Heart left ventricle (tissue), 16 donors: Measurements from ENCODE around the gene NAIF1. TPM values are rescaled to one million over a fixed set of nuclear protein-coding genes. Genes with fewer than 3 reads are reported as not detected.

ENCODE experiments used
- ATAC-seq, 4 donors: fragments of 200-7000 bp; cut with Tn5 transposase; one replicate each; pipeline ENCODE4 v1.9.1; 2020 to 2022; ENCODE audit warnings: moderate library complexity in 4 of 4, mild to moderate bottlenecking in 3 of 4, moderate number of reproducible peaks in 1 of 4
- DNase-seq, 5 donors: peaks; one replicate each; pipeline ENCODE4 v3.0.0-alpha.2; 2020
- H3K27ac ChIP-seq, 12 donors: fragments of 200-600 bp; sonication (generic) in 4 of 12; one replicate each; pipeline versions ENCODE4 v1.5.0 to v1.8.0; 2016 to 2022; ENCODE audit warnings: mild to moderate bottlenecking in 2 of 12
- H3K27me3 ChIP-seq, 9 donors: fragments of 200-600 bp; sonication (generic) in 2 of 9; one replicate each; pipeline versions ENCODE4 v1.5.1 to v1.8.0; 2016 to 2022; ENCODE audit warnings: mild to moderate bottlenecking in 3 of 9
- H3K36me3 ChIP-seq, 9 donors: fragments of 200-600 bp; sonication (generic) in 2 of 9; one replicate each; pipeline versions ENCODE4 v1.5.0 to v1.8.0; 2018 to 2022; ENCODE audit warnings: mild to moderate bottlenecking in 2 of 9
- H3K4me1 ChIP-seq, 12 donors: fragments of 200-600 bp; sonication (generic) in 4 of 12; one replicate each; pipeline versions ENCODE4 v1.5.0 to v1.8.0; 2016 to 2022; ENCODE audit warnings: mild to moderate bottlenecking in 3 of 12
- H3K4me3 ChIP-seq, 12 donors: fragments of 200-600 bp; sonication (generic) in 4 of 12; one replicate each; pipeline versions ENCODE4 v1.5.0 to v1.8.0; 2017 to 2022; ENCODE audit warnings: mild to moderate bottlenecking in 9 of 12, moderate library complexity in 4 of 12
- H3K9me3 ChIP-seq, 12 donors: fragments of 200-600 bp; sonication (generic) in 4 of 12; one replicate each; pipeline versions ENCODE4 v1.5.0 to v1.8.0; 2016 to 2022; ENCODE audit warnings: mild to moderate bottlenecking in 1 of 12
- POLR2A ChIP-seq, 2 donors: fragments of 450-650 bp; IDR thresholded peaks; one replicate each; pipeline ENCODE4 v1.6.1; 2017; ENCODE audit warnings: antibody characterized with exemption in 2 of 2, mild to moderate bottlenecking in 2 of 2, moderate library complexity in 2 of 2
- WGBS, 4 donors: extraction: QIAGEN DNeasy Blood & Tissue Kit in 2 of 4; methylation state at CpG; one replicate each; pipeline versions ENCODE4 v1.1.5 to v1.1.7; 2013 to 2018; 5-methylcytosine and 5-hydroxymethylcytosine counted together
- intact Hi-C, 10 donors: fragments of 100-400 bp; cut with DNase I; formaldehyde crosslinking; loops; one replicate each; pipeline versions ENCODE4 v1.11.1 to v1.14.2; 2022
- polyA plus RNA-seq, 2 donors: library from polyadenylated mRNA; stranded (reverse); fragments of 200-250 nt; gene quantifications; one replicate each; pipeline ENCODE4 v1.2.3, GENCODE V29; 2013
- total RNA-seq, 9 donors: library from RNA; depleted of rRNA in 2 of 9; stranded (reverse); fragments of >200 nt in 2 of 9; fragmentation: NEBNext Ultra II Directional in 3 of 9; extraction: Animal tissue kit (Norgen Biotek cat#: 25700) in 3 of 9; gene quantifications; one replicate each; pipeline versions ENCODE4 v1.1.0 to v1.2.4, GENCODE V29; 2016 to 2023
- TF ChIP-seq, protein P1 (sequence below), 12 donors: fragments of 200-600 bp; sonication (generic) in 4 of 12; IDR thresholded peaks; one replicate each; pipeline versions ENCODE4 v1.5.0 to v1.8.0; 2018 to 2022; ENCODE audit warnings: antibody characterized with exemption in 12 of 12, mild to moderate bottlenecking in 5 of 12
- donor health status: ischemic (EF 13 %, LVEDD 7.1; RV severe dilation, severe dysfunction).
- donor health status: healthy with polysubstance abuse.
- donor health status: DM: no; HTN: yes; CAD: no.
- donor health status: DM: no; HTN: no; CAD: no.
- donor health status: ischemic (EF 25% LVEDD 6.9; RV normal size, moderate dysfunction).
- donor health status: ischemic (EF 25% LVEDD 5.7; RV mildly dilated, moderate dysfunction).
- donor health status: healthy.
- donor health status: DM: yes; HTN: yes; CAD: no.
- donor health status: ischemic (EF 35%, LVEDD 5.7; RV mildly dilated, moderate dysfunction).
- donor health status: nonischemic (EF 11% LVEDD 7.7; RV severe dilation, severe dysfunction).
- donor health status: DM: yes; HTN: yes; CAD: no.
- donor health status: PGD.
- donor health status: ischemic (EF 29% LVEDD 5.4; RV normal size, mild dysfunction).
- donor health status: nonischemic (EF 23%, LVEDD 6.1; RV moderate dilation, normal function).

NAIF1 gene
- total and polyA plus RNA-seq, 11 donors, result 3.5 to 8.9 (median 6.5) TPM

DNA sequence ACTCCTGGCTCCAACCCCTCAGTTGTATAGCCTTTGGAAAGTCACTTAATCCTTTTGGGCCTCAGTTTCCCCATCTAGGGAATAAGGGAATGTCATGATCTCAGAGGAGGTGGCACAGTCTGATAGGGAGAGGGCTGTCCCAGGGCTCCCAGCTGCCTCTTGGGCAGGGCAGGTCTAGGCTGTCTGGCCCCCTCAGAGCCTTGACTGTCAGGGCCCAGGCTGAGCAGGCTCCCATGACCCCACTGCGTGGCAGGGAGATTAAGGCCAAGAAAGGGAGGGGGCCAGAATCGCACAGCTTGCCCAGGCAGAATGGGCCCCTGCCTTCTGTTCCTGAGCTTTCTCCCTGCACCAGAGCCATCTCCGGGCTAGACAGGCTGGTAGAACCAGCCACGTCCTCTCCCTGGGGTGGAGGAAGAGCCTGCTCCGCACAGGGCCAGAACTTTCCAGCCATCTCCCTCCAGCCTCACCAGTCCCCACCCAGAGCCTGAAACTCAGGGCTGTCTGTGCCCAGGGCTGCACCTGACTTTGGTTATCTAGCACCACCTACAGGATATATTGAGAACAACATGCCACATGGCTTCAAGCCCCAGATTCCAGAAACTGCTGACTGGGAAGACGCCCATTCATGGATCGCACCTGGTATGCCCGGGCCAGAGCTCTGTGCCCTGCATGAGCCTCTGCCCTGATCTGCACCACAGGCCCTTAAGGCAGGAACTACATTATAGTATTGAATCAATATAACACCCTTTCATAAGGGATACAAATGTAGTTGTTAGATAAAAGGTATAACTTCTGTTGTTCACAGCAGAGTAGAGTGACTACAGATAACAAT lies 32.1 kb downstream of the NAIF1 start:
- intact Hi-C loops, result loop anchor here (1.0 to 2.0 kb wide), 4 partner anchors 82 to 92 kb away; no protein-coding TSS in a partner anchor
- no peak overlapping the region for H3K27ac ChIP-seq
- no peak overlapping the region for H3K4me3 ChIP-seq
- H3K9me3 ChIP-seq, result no peaks in the 10 kb centered on the region
- H3K4me1 ChIP-seq, result peaks cover 0 to 22% (median 2%) of the 10 kb centered on the region in 12 donors
- H3K27me3 ChIP-seq, result no peaks in the 10 kb centered on the region
- H3K36me3 ChIP-seq, result no peaks in the 10 kb centered on the region
- ATAC-seq (peak; percentile 92 to 99 (median 96)), DNase-seq (peak; percentile 62 to 75 (median 66))
- TF ChIP-seq, protein P1, sequence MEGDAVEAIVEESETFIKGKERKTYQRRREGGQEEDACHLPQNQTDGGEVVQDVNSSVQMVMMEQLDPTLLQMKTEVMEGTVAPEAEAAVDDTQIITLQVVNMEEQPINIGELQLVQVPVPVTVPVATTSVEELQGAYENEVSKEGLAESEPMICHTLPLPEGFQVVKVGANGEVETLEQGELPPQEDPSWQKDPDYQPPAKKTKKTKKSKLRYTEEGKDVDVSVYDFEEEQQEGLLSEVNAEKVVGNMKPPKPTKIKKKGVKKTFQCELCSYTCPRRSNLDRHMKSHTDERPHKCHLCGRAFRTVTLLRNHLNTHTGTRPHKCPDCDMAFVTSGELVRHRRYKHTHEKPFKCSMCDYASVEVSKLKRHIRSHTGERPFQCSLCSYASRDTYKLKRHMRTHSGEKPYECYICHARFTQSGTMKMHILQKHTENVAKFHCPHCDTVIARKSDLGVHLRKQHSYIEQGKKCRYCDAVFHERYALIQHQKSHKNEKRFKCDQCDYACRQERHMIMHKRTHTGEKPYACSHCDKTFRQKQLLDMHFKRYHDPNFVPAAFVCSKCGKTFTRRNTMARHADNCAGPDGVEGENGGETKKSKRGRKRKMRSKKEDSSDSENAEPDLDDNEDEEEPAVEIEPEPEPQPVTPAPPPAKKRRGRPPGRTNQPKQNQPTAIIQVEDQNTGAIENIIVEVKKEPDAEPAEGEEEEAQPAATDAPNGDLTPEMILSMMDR (IDR thresholded peaks at IDR 0.05), result peak; percentile 80 to 91 (median 87)
- no peak for TF ChIP-seq POLR2A (IDR thresholded peaks at IDR 0.05)
- 32 to 40% (median 34%) methylated on average over 5 to 8 of the region's 8 CpGs for whole genome bisulfite sequencing, 4 donors

DNA sequence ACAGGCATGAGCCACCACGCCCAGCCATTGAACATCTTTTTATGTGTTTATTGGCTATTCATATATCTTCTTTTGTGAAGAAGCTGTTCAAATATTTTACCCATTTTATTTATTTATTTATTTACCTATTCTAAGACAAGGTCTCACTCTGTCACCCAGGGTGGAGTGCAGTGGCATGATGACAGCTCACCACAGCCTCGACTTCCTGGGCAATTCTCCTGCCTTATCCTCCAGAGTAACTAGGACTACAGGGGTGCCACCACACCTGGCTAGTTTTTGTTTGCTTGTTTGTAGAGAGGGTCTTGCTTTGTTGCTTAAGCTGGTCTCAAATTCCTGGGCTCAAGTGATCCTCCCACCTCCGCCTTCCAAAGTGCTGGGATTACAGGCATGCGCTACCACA lies 33.5 kb downstream of the NAIF1 start:
- intact Hi-C loops, result loop anchor here in 6 of 10 donors (1.0 to 2.0 kb wide), 3 partner anchors 83 to 91 kb away; no protein-coding TSS in a partner anchor
- Histone ChIP-seq H3K27ac (no peak overlapping the region), H3K4me1 (peaks cover 0 to 31% (median 2%) of the 10 kb centered on the region in 12 donors), H3K4me3 (no peak overlapping the region), H3K27me3 (no peaks in the 10 kb centered on the region), H3K9me3 (no peaks in the 10 kb centered on the region), H3K36me3 (no peaks in the 10 kb centered on the region)
- ATAC-seq, result no peak
- TF ChIP-seq, protein P1 (IDR thresholded peaks at IDR 0.05), result no peak
- TF ChIP-seq POLR2A (IDR thresholded peaks at IDR 0.05), result no peak
- no peak for DNase-seq
- WGBS, 4 donors, result 89 to 94% (median 91%) methylated on average over 4 of the region's 4 CpGs

DNA sequence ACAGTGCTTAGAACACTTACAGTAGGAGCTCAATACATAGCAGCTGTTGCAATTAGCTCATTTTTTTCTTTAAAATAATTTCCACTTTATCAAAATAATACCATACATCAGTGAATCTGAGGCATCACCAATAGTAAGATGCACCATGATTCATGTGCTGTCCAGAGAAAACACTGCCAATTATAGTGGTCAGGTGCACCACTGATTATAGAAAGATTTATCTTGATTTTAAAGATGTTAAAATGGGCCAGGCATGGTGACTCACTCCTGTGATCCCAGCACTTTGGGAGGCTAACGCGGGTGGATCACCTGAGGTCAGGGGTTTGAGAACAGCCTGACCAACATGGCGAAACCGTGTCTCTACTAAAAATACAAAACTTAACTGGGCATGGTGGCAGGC lies 39.4 kb downstream of the NAIF1 start:
- Histone ChIP-seq H3K4me1 (peaks cover 0 to 60% (median 0%) of the 10 kb centered on the region in 12 donors), H3K36me3 (no peaks in the 10 kb centered on the region), H3K27me3 (no peaks in the 10 kb centered on the region), H3K9me3 (no peaks in the 10 kb centered on the region), H3K4me3 (no peak overlapping the region), H3K27ac (peak overlapping the region in 1 of 12 donors; percentile 91)
- DNase-seq (no peak), ATAC-seq (no peak)
- intact Hi-C loops, result no loop called here
- no peak for TF ChIP-seq POLR2A (IDR thresholded peaks at IDR 0.05)
- TF ChIP-seq, protein P1 (IDR thresholded peaks at IDR 0.05), result no peak
- 81 to 94% (median 91%) methylated on average over 4 of the region's 4 CpGs for WGBS, 4 donors

DNA sequence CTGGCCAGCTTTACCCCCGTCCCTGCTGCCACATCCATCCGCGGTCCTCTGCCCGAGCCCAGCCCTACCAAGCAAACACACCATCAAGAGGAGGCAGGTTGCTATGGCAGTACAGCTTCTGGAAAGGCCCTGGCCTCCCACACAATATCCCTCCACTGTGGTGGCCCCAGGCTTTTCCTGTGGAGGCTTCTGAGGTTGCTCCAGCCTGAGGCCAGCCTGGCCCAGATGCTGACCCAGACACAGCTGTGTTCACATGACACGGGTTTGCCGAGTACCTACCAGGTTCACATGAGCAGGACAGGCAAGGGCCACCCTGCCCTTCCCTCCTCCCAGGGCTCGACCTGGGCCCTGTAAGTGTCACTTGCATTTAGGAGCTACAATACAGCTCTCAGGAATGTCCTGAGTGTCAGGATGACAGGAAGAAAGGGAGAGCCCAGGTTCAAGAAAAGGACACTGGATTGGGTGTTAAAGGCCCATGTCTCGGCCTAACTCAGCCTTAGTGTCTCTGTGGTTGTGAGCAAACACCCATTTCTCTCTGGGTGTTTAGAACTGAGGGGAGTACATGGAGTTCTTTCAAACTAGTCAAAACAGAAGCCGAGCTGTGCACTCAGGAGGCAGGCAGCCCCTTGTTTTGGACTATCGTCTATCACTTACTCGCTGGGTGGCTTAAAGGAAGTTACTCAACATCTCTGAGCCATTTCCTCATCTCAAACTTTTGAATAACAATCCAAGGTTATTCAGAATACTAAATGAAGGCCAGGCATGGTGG lies 40.2 kb downstream of the NAIF1 start:
- no peak for ATAC-seq
- no peaks in the 10 kb centered on the region for H3K36me3 ChIP-seq
- peak overlapping the region in 2 of 12 donors; percentile 3 to 91 for H3K27ac ChIP-seq
- TF ChIP-seq POLR2A (IDR thresholded peaks at IDR 0.05), result no peak
- TF ChIP-seq, protein P1 (IDR thresholded peaks at IDR 0.05), result no peak
- no peak for DNase-seq
- 77 to 84% (median 78%) methylated on average over 7 to 11 of the region's 11 CpGs for WGBS, 4 donors
- intact Hi-C loops, result no loop called here
- peaks cover 0 to 68% (median 0%) of the 10 kb centered on the region in 12 donors for H3K4me1 ChIP-seq
- H3K9me3 ChIP-seq, result no peaks in the 10 kb centered on the region
- no peak overlapping the region for H3K4me3 ChIP-seq
- H3K27me3 ChIP-seq, result no peaks in the 10 kb centered on the region
